Activated CD8-positive, alpha-beta T cell treated with anti-CD3 and anti-CD28 coated beads, Interleukin-2, amount 10 ng/mL, durations not matched to agents 7 days and 5 days (primary cell): Measurements from ENCODE around the gene BPIFB2. TPM values are rescaled to one million over a fixed set of nuclear protein-coding genes. Genes with fewer than 3 reads are reported as not detected.

Experiments used
- ATAC-seq: fragments of 150-1000 bp; cut with Tn5 transposase; one replicate; pipeline ENCODE4 v1.10.0; 2021; ENCODE audit warnings: moderate library complexity
- CTCF ChIA-PET: fragments of 350-600 bp; sonication (Branson Sonifier 250); formaldehyde crosslinking; loops from one replicate; lab custom pipeline; 2021; ENCODE audit warnings: antibody characterized with exemption; lab: Charles Lee
- POLR2A ChIA-PET: fragments of 350-600 bp; sonication (Branson Sonifier 250); formaldehyde crosslinking; loops from one replicate; lab custom pipeline; 2021; ENCODE audit warnings: antibody characterized with exemption; lab: Charles Lee
- DNase-seq: peaks from one replicate; pipeline ENCODE4 v3.0.0-alpha.2; 2020
- H3K27ac Mint-ChIP-seq: one replicate; pipeline ENCODE4 v1.8.0; 2021; ENCODE audit warnings: mild to moderate bottlenecking, mixed read lengths
- H3K27me3 Mint-ChIP-seq: one replicate; pipeline ENCODE4 v1.8.0; 2021; ENCODE audit warnings: low read depth, mixed read lengths
- H3K36me3 Mint-ChIP-seq: one replicate; pipeline ENCODE4 v1.8.0; 2021; ENCODE audit warnings: low read depth, mixed read lengths
- H3K4me1 Mint-ChIP-seq: one replicate; pipeline ENCODE4 v1.8.0; 2021; ENCODE audit warnings: low read depth, mixed read lengths
- H3K4me3 Mint-ChIP-seq: one replicate; pipeline ENCODE4 v1.8.0; 2021; ENCODE audit warnings: mild to moderate bottlenecking, mixed read lengths
- H3K9me3 Mint-ChIP-seq: one replicate; pipeline ENCODE4 v1.8.0; 2022; ENCODE audit warnings: mixed read lengths; ENCODE audit not compliant: insufficient read depth
- total RNA-seq, 2 experiments: library from RNA; stranded (reverse); gene quantifications; one replicate each; pipeline ENCODE4 v1.2.3, GENCODE V29; 2021

BPIFB2 gene
- total RNA-seq, 2 experiments from 2014 or later = not detected

GRCh38 chr20:33071198-33071597 is 63.7 kb downstream of the BPIFB2 start:
- CTCF ChIA-PET = interaction anchor here (1.2 kb wide), 1 partner anchor 126 kb away, joined by 4 read pairs; no protein-coding TSS in a partner anchor
- Mint-ChIP-seq H3K4me1 (no peaks in the 10 kb centered on the region), H3K9me3 (no peaks in the 10 kb centered on the region), H3K27ac (no peak overlapping the region), H3K27me3 (no peaks in the 10 kb centered on the region), H3K36me3 (no peaks in the 10 kb centered on the region), H3K4me3 (no peak overlapping the region)
- POLR2A ChIA-PET = no interaction called here
- no peak for ATAC-seq
- no peak for DNase-seq

- no peak overlapping the region for H3K27ac Mint-ChIP-seq
- H3K9me3 Mint-ChIP-seq = no peaks in the 10 kb centered on the region
- ChIA-PET CTCF (interaction anchor here (1.2 kb wide), 1 partner anchor 127 kb away, joined by 4 read pairs; no protein-coding TSS in a partner anchor), POLR2A (no interaction called here)
- H3K4me1 Mint-ChIP-seq = no peaks in the 10 kb centered on the region
- H3K36me3 Mint-ChIP-seq = no peaks in the 10 kb centered on the region
- DNase-seq (no peak), ATAC-seq (no peak)
- no peak overlapping the region for H3K4me3 Mint-ChIP-seq
- no peaks in the 10 kb centered on the region for H3K27me3 Mint-ChIP-seq
These were observed 64.9 kb downstream of the BPIFB2 start for GRCh38 chr20:33072362-33072761.

- POLR2A ChIA-PET = no interaction called here
- ATAC-seq (no peak), DNase-seq (no peak)
- Mint-ChIP-seq H3K27me3 (no peaks in the 10 kb centered on the region), H3K4me3 (no peak overlapping the region), H3K36me3 (no peaks in the 10 kb centered on the region), H3K27ac (no peak overlapping the region), H3K9me3 (no peaks in the 10 kb centered on the region), H3K4me1 (no peaks in the 10 kb centered on the region)
- CTCF ChIA-PET = no interaction called here
These were observed 65.3 kb downstream of the BPIFB2 start for GRCh38 chr20:33072813-33073212.

Other genes starting within 250 kb of the BPIFB2 start
- gene DNMT3B, start 245.3 kb upstream of the BPIFB2 start, total RNA-seq = 10 to 100 TPM in 1 of 2 experiments, 1 to 10 TPM in 1; 9.0 to 10.0 TPM
- gene MAPRE1, start 187.8 kb upstream of the BPIFB2 start, total RNA-seq = 100 to 1,000 TPM; 137 to 142 TPM
- 1 to 10 TPM; 1.0 to 1.5 TPM for gene EFCAB8, start 148.8 kb upstream of the BPIFB2 start, total RNA-seq
- not detected for gene SUN5, start 3.3 kb upstream of the BPIFB2 start, total RNA-seq
- gene BPIFB6, start 23.9 kb downstream of the BPIFB2 start, total RNA-seq = not detected
- not detected for gene BPIFB3, start 46.2 kb downstream of the BPIFB2 start, total RNA-seq
- not detected for gene BPIFB4, start 71.9 kb downstream of the BPIFB2 start, total RNA-seq
- not detected for gene BPIFA2, start 160.5 kb downstream of the BPIFB2 start, total RNA-seq
- gene BPIFA3, start 209.6 kb downstream of the BPIFB2 start, total RNA-seq = not detected
- gene BPIFA1, start 228.3 kb downstream of the BPIFB2 start, total RNA-seq = not detected